Prostate gland (tissue), 2 donors: ENCODE results near the gene STK39. TPM values are rescaled to one million over a fixed set of nuclear protein-coding genes. Genes with fewer than 3 reads are reported as not detected.

Experiments
- DNase-seq: peaks from one replicate; pipeline ENCODE4 v3.0.0-alpha.2; 2019; ENCODE audit warnings: low spot score
- H3K27ac ChIP-seq, 2 donors: fragments of 200-600 bp; sonication (generic); 2 replicates each; pipeline ENCODE4 v1.5.1; 2017 to 2019
- H3K27me3 ChIP-seq: fragments of 200-600 bp; sonication (generic); replicated peaks from 2 replicates; pipeline ENCODE4 v1.5.1; 2019; ENCODE audit not compliant: insufficient read depth
- H3K36me3 ChIP-seq, 2 donors: fragments of 200-600 bp; sonication (generic); 1 replicate in 1 of 2; 2 replicates in 1 of 2; pipeline versions ENCODE4 v1.5.1 to v1.8.1; 2017 to 2019
- H3K4me1 ChIP-seq: fragments of 200-600 bp; sonication (generic); replicated peaks from 2 replicates; pipeline ENCODE4 v1.5.1; 2019
- H3K4me3 ChIP-seq, 2 donors: fragments of 200-600 bp; sonication (generic); 2 replicates each; pipeline ENCODE4 v1.5.1; 2017 to 2019
- H3K9me3 ChIP-seq: fragments of 200-600 bp; sonication (generic); 2 replicates; pipeline ENCODE4 v1.5.1; 2017
- POLR2A ChIP-seq: fragments of 450-650 bp; IDR thresholded peaks from one replicate; pipeline ENCODE4 v1.6.1; 2016; ENCODE audit warnings: antibody characterized with exemption, mild to moderate bottlenecking
- POLR2AphosphoS5 ChIP-seq: sonication (generic); formaldehyde crosslinking; IDR thresholded peaks from one replicate; pipeline ENCODE4 v1.6.1; 2017; ENCODE audit warnings: antibody characterized with exemption
- WGBS: methylation state at CpG from one replicate; pipeline ENCODE4 v1.1.5; 2018; 5-methylcytosine and 5-hydroxymethylcytosine counted together
- intact Hi-C: fragments of 100-400 bp; cut with DNase I; formaldehyde crosslinking; loops from one replicate; pipeline ENCODE4 v1.14.2; 2022
- total RNA-seq, 2 donors: library from RNA; depleted of rRNA; stranded (reverse); fragments of >200 nt; gene quantifications; one replicate each; pipeline ENCODE4 v1.1.0, GENCODE V29; 2016
- TF ChIP-seq, protein P1 (sequence below), 4 experiments: fragments of 200-600 bp in 2 of 4; fragments of 450-650 bp in 2 of 4; sonication (generic) in 2 of 4; IDR thresholded peaks; 1 replicate in 3 of 4; 2 replicates in 1 of 4; pipeline ENCODE4 v1.5.1; 2016 to 2019; ENCODE audit warnings: antibody characterized with exemption in 4 of 4, mild to moderate bottlenecking in 2 of 4, moderate library complexity in 2 of 4

The STK39 gene
- total RNA-seq, 2 donors from 2014 or later = 32.2 to 54.7 TPM

DNA sequence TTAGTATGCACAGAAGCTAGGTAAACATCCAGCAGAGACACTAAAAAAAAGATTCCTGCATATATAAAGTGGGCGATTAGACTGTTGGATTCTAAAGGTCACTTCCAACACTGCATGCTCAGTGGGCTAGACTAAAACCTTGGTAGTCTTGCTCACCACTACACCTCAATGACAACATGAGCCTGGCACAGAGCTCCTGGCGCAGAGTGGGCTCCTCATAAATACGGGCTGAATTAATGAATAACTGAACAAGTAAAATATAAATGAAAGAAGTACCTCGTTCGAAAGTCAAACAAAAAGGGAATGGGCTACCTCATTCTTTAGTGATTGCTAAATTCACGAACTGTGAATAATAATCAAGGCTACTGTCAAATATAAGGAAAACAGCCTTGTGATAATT is 185.3 kb downstream of the STK39 start:
- no peaks in the 10 kb centered on the region for H3K9me3 ChIP-seq
- H3K27ac ChIP-seq = no peak overlapping the region
- TF ChIP-seq POLR2AphosphoS5 (no peak), POLR2A (no peak)
- TF ChIP-seq, protein P1, sequence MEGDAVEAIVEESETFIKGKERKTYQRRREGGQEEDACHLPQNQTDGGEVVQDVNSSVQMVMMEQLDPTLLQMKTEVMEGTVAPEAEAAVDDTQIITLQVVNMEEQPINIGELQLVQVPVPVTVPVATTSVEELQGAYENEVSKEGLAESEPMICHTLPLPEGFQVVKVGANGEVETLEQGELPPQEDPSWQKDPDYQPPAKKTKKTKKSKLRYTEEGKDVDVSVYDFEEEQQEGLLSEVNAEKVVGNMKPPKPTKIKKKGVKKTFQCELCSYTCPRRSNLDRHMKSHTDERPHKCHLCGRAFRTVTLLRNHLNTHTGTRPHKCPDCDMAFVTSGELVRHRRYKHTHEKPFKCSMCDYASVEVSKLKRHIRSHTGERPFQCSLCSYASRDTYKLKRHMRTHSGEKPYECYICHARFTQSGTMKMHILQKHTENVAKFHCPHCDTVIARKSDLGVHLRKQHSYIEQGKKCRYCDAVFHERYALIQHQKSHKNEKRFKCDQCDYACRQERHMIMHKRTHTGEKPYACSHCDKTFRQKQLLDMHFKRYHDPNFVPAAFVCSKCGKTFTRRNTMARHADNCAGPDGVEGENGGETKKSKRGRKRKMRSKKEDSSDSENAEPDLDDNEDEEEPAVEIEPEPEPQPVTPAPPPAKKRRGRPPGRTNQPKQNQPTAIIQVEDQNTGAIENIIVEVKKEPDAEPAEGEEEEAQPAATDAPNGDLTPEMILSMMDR (IDR thresholded peaks at IDR 0.05) = no peak
- 83% methylated on average over 6 of the region's 6 CpGs for WGBS
- no peaks in the 10 kb centered on the region for H3K36me3 ChIP-seq
- H3K4me3 ChIP-seq = no peak overlapping the region
- H3K4me1 ChIP-seq = peaks cover 4% of the 10 kb centered on the region
- no peaks in the 10 kb centered on the region for H3K27me3 ChIP-seq
- intact Hi-C loops = no loop called here
- DNase-seq = no peak

DNA sequence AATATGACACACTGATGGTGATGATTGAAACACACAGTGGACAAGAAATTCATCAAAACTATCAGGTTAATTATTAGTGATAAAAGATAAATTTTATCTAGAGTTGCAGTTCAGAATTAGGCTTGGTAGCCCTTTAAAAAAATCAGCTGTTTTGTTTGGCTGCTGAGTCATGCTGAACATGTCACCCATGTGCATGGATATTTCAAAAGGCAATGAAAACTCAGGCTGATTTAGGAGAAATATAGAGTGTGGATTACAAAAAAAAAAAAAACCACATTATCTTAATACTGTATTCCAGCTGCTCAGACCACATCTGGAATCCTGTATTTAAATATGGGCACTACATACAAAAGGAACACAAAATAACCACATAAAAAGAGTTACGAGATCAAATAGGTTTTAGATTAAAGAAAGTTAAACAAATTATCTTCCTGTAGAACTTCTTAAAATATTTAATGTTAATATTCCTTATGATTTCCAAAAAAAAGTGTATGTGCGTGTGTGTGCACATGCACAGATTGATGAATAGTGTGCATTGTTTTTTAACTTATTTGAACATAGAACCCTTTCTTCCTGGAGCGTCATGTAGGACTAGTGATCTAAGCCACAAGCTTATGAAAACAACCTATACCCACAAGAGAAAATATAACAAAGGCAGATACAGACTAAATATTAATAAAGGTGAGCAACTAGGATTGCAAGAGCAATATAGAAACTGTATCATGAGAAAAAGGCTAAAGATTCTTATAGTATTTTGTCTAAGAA is 186.2 kb downstream of the STK39 start:
- peaks cover 4% of the 10 kb centered on the region for H3K4me1 ChIP-seq
- H3K9me3 ChIP-seq = no peaks in the 10 kb centered on the region
- no peak for DNase-seq
- H3K27ac ChIP-seq = no peak overlapping the region
- 83% methylated on average over 3 of the region's 3 CpGs for WGBS
- H3K36me3 ChIP-seq = no peaks in the 10 kb centered on the region
- intact Hi-C loops = no loop called here
- H3K27me3 ChIP-seq = no peaks in the 10 kb centered on the region
- H3K4me3 ChIP-seq = no peak overlapping the region
- TF ChIP-seq, protein P1 (IDR thresholded peaks at IDR 0.05) = no peak
- no peak for TF ChIP-seq POLR2A

DNA sequence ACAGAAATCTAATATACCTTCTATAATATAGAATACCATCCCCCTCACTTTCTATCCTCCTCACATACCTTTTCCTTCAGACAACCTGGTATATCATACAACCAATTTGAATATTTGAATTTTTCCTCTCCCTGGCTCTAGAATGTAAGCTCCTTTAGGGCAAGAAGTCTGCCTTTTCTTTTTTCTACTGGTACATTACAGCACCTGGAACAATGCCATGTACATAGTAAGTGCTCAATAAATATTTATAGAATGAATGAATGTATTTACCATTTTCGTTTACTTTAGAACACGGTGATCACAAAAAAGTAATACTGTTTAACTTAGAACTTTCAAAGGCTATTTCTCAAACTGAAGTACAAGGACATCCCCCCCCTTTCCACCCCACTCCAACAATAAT is 187.6 kb downstream of the STK39 start:
- Histone ChIP-seq H3K27me3 (no peaks in the 10 kb centered on the region), H3K4me1 (no peaks in the 10 kb centered on the region), H3K4me3 (no peak overlapping the region), H3K36me3 (no peaks in the 10 kb centered on the region), H3K9me3 (no peaks in the 10 kb centered on the region), H3K27ac (no peak overlapping the region)
- intact Hi-C loops = no loop called here
- no peak for DNase-seq
- TF ChIP-seq, protein P1 (IDR thresholded peaks at IDR 0.05) = no peak
- no peak for TF ChIP-seq POLR2A
- no peak for TF ChIP-seq POLR2AphosphoS5
- 67% methylated on average over 2 of the region's 2 CpGs for WGBS

DNA sequence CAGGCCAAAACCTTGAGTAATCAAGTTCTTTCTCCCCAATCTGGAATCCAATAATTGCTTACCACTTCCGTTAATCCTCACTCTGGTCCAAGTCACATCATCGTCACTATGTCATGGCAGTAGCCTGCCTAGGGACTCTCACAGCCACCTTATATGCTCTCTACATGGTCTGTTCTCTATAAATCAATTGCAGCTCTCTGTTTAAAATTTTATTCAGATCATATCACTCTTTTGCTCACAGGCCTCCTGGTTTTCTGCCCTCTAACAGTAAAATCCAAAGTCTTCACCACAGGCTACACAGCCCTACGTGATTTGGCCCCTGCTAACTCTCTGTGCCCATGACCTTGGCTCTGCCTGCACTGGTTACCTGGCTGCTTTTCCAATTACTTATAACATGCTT is 188.7 kb downstream of the STK39 start:
- intact Hi-C loops = no loop called here
- no peaks in the 10 kb centered on the region for H3K27me3 ChIP-seq
- TF ChIP-seq POLR2AphosphoS5 = no peak
- TF ChIP-seq, protein P1 (IDR thresholded peaks at IDR 0.05) = no peak
- TF ChIP-seq POLR2A = no peak
- no peaks in the 10 kb centered on the region for H3K9me3 ChIP-seq
- no peak overlapping the region for H3K27ac ChIP-seq
- WGBS = 90% methylated on average over 3 of the region's 3 CpGs
- H3K4me1 ChIP-seq = no peaks in the 10 kb centered on the region
- no peak for DNase-seq
- H3K36me3 ChIP-seq = no peaks in the 10 kb centered on the region
- no peak overlapping the region for H3K4me3 ChIP-seq

DNA sequence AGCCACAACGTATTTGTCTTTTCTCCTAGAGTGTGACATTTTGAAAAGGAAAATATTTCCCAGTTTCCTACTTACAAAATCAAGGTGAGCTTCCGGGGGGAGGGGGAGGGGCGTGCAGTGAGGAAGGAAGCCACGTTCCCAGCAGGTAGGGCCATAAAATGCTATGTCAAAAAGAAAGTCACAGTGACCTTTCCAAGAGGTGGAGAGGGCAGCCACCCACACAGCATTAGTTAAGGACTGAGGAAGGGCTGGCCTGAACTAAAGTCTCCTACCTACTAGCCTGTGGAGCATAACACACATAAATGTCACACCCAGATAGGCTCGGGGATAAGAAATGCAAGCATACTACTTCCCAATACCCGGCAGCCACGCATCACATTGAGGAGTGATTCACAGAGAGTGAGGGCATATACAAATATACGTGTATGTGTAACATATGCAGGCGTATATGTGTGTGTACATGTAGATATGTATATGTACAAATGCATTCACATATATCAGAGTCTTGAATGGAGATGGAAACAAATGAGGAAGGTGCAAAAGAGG is 191.1 kb downstream of the STK39 start:
- WGBS = 79% methylated on average over 9 of the region's 9 CpGs
- no peaks in the 10 kb centered on the region for H3K27me3 ChIP-seq
- no peak overlapping the region for H3K4me3 ChIP-seq
- TF ChIP-seq POLR2AphosphoS5 (no peak), POLR2A (no peak)
- TF ChIP-seq, protein P1 (IDR thresholded peaks at IDR 0.05) = no peak
- no peak for DNase-seq
- intact Hi-C loops = no loop called here
- no peaks in the 10 kb centered on the region for H3K36me3 ChIP-seq
- H3K9me3 ChIP-seq = no peaks in the 10 kb centered on the region
- no peaks in the 10 kb centered on the region for H3K4me1 ChIP-seq
- no peak overlapping the region for H3K27ac ChIP-seq
